GM20000 (cell line): ENCODE measurements around the gene SPIRE1.

Experiments
- DNase-seq: peaks from one replicate; pipeline ENCODE4 v3.0.0; 2012; ENCODE audit warnings: low spot score
- TF ChIP-seq, protein P1 (sequence below): IDR thresholded peaks from 2 replicates; pipeline ENCODE4 v1.5.1; 2012; ENCODE audit warnings: mild to moderate bottlenecking, control low read depth; ENCODE audit errors: extremely low read depth, missing control alignments

Gene SPIRE1

GRCh38 chr18:12401881-12402280, 256.0 kb downstream of the SPIRE1 start:
- TF ChIP-seq, protein P1, sequence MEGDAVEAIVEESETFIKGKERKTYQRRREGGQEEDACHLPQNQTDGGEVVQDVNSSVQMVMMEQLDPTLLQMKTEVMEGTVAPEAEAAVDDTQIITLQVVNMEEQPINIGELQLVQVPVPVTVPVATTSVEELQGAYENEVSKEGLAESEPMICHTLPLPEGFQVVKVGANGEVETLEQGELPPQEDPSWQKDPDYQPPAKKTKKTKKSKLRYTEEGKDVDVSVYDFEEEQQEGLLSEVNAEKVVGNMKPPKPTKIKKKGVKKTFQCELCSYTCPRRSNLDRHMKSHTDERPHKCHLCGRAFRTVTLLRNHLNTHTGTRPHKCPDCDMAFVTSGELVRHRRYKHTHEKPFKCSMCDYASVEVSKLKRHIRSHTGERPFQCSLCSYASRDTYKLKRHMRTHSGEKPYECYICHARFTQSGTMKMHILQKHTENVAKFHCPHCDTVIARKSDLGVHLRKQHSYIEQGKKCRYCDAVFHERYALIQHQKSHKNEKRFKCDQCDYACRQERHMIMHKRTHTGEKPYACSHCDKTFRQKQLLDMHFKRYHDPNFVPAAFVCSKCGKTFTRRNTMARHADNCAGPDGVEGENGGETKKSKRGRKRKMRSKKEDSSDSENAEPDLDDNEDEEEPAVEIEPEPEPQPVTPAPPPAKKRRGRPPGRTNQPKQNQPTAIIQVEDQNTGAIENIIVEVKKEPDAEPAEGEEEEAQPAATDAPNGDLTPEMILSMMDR = no peak
- DNase-seq = no peak

- DNase-seq = no peak
- TF ChIP-seq, protein P1 = no peak
These were observed 258.7 kb downstream of the SPIRE1 start for GRCh38 chr18:12399231-12399630.

- TF ChIP-seq, protein P1 = no peak
- no peak for DNase-seq
These were observed 259.3 kb downstream of the SPIRE1 start for GRCh38 chr18:12398625-12399024.

GRCh38 chr18:12397793-12398192, 260.1 kb downstream of the SPIRE1 start:
- TF ChIP-seq, protein P1 = no peak
- DNase-seq = no peak

- TF ChIP-seq, protein P1 = no peak
- DNase-seq = no peak
These were observed 260.7 kb downstream of the SPIRE1 start for GRCh38 chr18:12397254-12397653.
